WTC11 (cell line): ENCODE results near the gene MYO15B. TPM values are rescaled to one million over a fixed set of nuclear protein-coding genes. Genes with fewer than 3 reads are reported as not detected.

ENCODE experiments used
- ATAC-seq: fragments of 200-7000 bp; cut with Tn5 transposase; 2 replicates; pipeline ENCODE4 v1.10.0; 2021; ENCODE audit warnings: mild to moderate bottlenecking, moderate library complexity
- CTCF ChIA-PET: fragments of 300-600 bp; sonication (Branson Sonifier 250); formaldehyde crosslinking; loops from one replicate; lab custom pipeline; 2021; ENCODE audit warnings: antibody characterized with exemption; lab: Charles Lee
- POLR2A ChIA-PET: fragments of 350-600 bp; sonication (Branson Sonifier 250); formaldehyde crosslinking; loops from one replicate; lab custom pipeline; 2021; ENCODE audit warnings: antibody characterized with exemption; lab: Charles Lee
- DNase-seq: peaks from one replicate; pipeline ENCODE4 v3.0.0; 2021; ENCODE audit warnings: low spot score
- H3K27ac Mint-ChIP-seq: 2 replicates; pipeline ENCODE4 v1.8.0; 2021; ENCODE audit warnings: mixed read lengths
- H3K27me3 Mint-ChIP-seq: 2 replicates; pipeline ENCODE4 v1.8.0; 2021; ENCODE audit warnings: low read depth, mild to moderate bottlenecking, moderate library complexity, mixed read lengths
- H3K36me3 Mint-ChIP-seq: 2 replicates; pipeline ENCODE4 v1.8.0; 2021; ENCODE audit warnings: mixed read lengths
- H3K4me1 Mint-ChIP-seq: 2 replicates; pipeline ENCODE4 v1.8.0; 2022; ENCODE audit warnings: mixed read lengths
- H3K4me3 Mint-ChIP-seq: 2 replicates; pipeline ENCODE4 v1.8.0; 2021; ENCODE audit warnings: mild to moderate bottlenecking, moderate library complexity, mixed read lengths
- H3K9me3 Mint-ChIP-seq: 2 replicates; pipeline ENCODE4 v1.8.0; 2021; ENCODE audit warnings: mixed read lengths
- E2F1 ChIP-seq: sonication (generic); formaldehyde crosslinking; IDR thresholded peaks from 2 replicates; pipeline ENCODE4 v1.8.0; 2022; ENCODE audit warnings: mild to moderate bottlenecking, missing genetic modification reagents
- FOXK1 ChIP-seq: sonication (generic); formaldehyde crosslinking; IDR thresholded peaks from 2 replicates; pipeline ENCODE4 v1.8.0; 2022; ENCODE audit warnings: mild to moderate bottlenecking, moderate library complexity, missing genetic modification reagents
- FOXP4 ChIP-seq: sonication (generic); formaldehyde crosslinking; IDR thresholded peaks from 2 replicates; pipeline ENCODE4 v1.8.0; 2022; ENCODE audit warnings: mild to moderate bottlenecking, missing genetic modification reagents
- GRHL2 ChIP-seq: fragments of 250-450 bp; sonication (Bioruptor Pico); IDR thresholded peaks from 2 replicates; pipeline ENCODE4 v1.8.0; 2022; ENCODE audit warnings: mild to moderate bottlenecking, moderate library complexity; ENCODE audit not compliant: insufficient replicate concordance, severe bottlenecking
- IRF2 ChIP-seq: sonication (generic); formaldehyde crosslinking; IDR thresholded peaks from 2 replicates; pipeline ENCODE4 v1.8.0; 2022; ENCODE audit warnings: low read depth, missing genetic modification reagents, borderline replicate concordance
- NFATC4 ChIP-seq: fragments of 250-450 bp; sonication (Bioruptor Pico); IDR thresholded peaks from 2 replicates; pipeline ENCODE4 v1.9.0; 2021; ENCODE audit warnings: mild to moderate bottlenecking
- NFYB ChIP-seq: sonication (generic); formaldehyde crosslinking; conservative IDR thresholded peaks from 2 replicates; pipeline ENCODE4 v1.8.0; 2022; ENCODE audit warnings: low read depth, missing genetic modification reagents
- NR1H2 ChIP-seq: sonication (generic); formaldehyde crosslinking; IDR thresholded peaks from 2 replicates; pipeline ENCODE4 v1.9.0; 2021; ENCODE audit warnings: mild to moderate bottlenecking, moderate library complexity, missing genetic modification reagents
- NR2C2 ChIP-seq: sonication (generic); formaldehyde crosslinking; IDR thresholded peaks from 2 replicates; pipeline ENCODE4 v1.8.0; 2022; ENCODE audit warnings: mild to moderate bottlenecking, missing genetic modification reagents
- OVOL2 ChIP-seq: fragments of 250-450 bp; sonication (Bioruptor Pico); IDR thresholded peaks from 2 replicates; pipeline ENCODE4 v1.9.0; 2021; ENCODE audit warnings: mild to moderate bottlenecking, borderline replicate concordance
- SMAD4 ChIP-seq: sonication (generic); formaldehyde crosslinking; IDR thresholded peaks from 2 replicates; pipeline ENCODE4 v1.8.0; 2022; ENCODE audit warnings: mild to moderate bottlenecking, missing genetic modification reagents
- TEAD1 ChIP-seq: sonication (generic); formaldehyde crosslinking; IDR thresholded peaks from 2 replicates; pipeline ENCODE4 v1.8.0; 2022; ENCODE audit warnings: mild to moderate bottlenecking, missing genetic modification reagents
- ZMAT4 ChIP-seq: fragments of 250-450 bp; sonication (Bioruptor Pico); IDR thresholded peaks from 2 replicates; pipeline ENCODE4 v1.9.0; 2021; ENCODE audit warnings: mild to moderate bottlenecking
- ZNF219 ChIP-seq: sonication (generic); formaldehyde crosslinking; IDR thresholded peaks from 2 replicates; pipeline ENCODE4 v1.8.0; 2023; ENCODE audit warnings: missing genetic modification reagents, mild to moderate bottlenecking, borderline replicate concordance
- ZNF263 ChIP-seq: sonication (generic); formaldehyde crosslinking; IDR thresholded peaks from 2 replicates; pipeline ENCODE4 v1.8.1; 2022; ENCODE audit warnings: low read depth, mild to moderate bottlenecking, moderate library complexity, missing genetic modification reagents
- ZNF396 ChIP-seq: fragments of 250-450 bp; sonication (Bioruptor Pico); IDR thresholded peaks from 2 replicates; pipeline ENCODE4 v1.8.0; 2021; ENCODE audit warnings: mild to moderate bottlenecking, moderate library complexity, borderline replicate concordance
- total RNA-seq: library from RNA; stranded (reverse); gene quantifications from 3 replicates; pipeline ENCODE4 v1.2.3, GENCODE V29; 2021
- TF ChIP-seq, protein P1 (sequence below): sonication (generic); formaldehyde crosslinking; IDR thresholded peaks from 2 replicates; pipeline ENCODE4 v1.8.1; 2023; ENCODE audit warnings: mild to moderate bottlenecking, moderate library complexity, missing genetic modification reagents
- TF ChIP-seq, protein P2 (sequence below): sonication (generic); formaldehyde crosslinking; IDR thresholded peaks from 2 replicates; pipeline ENCODE4 v1.8.0; 2023; ENCODE audit warnings: missing genetic modification reagents, mild to moderate bottlenecking, borderline replicate concordance
- TF ChIP-seq, protein P3 (sequence below): sonication (generic); formaldehyde crosslinking; IDR thresholded peaks from 2 replicates; pipeline ENCODE4 v1.8.1; 2023; ENCODE audit warnings: mild to moderate bottlenecking, missing genetic modification reagents

Gene MYO15B
- total RNA-seq, 1 experiment from 2014 or later, result 35.6 TPM

DNA sequence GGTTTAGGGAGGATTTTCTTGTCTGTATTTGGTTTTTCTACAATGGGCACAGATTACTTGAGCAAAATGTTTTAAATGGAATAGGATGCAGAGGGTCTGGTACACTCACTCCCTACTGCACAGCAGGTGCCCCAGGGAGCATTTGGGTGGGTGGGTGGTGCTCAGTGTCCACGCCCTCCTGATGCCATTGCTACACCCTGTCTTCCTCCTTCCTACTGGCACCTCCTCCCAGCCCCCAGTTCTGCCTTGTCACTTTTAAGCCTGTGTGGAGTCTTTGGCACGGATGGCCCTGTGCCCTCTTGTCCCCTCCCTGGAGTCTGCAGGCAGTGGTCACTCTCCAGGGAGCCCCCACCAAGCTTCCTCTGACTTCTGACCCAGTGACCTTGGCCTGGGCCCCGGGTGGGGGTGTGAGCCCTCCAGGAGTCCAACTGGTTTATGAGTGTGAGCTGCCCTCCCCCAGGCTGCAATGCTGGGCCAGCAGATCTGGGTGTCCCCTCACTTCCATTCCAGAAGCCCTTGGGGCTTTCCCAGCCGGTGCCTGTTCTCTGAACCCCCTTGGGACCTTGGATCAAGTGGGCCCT, 46.6 kb upstream of the MYO15B start:
- Mint-ChIP-seq H3K4me1 (peaks cover 26% of the 10 kb centered on the region), H3K27ac (peak overlapping the region; percentile 88)
- CTCF ChIA-PET, result interaction anchor here (1.7 kb wide), 1 partner anchor 92 kb away, joined by 4 read pairs; no protein-coding TSS in a partner anchor

GRCh38 chr17:75542229-75542628, 45.4 kb upstream of the MYO15B start:
- Mint-ChIP-seq H3K4me1 (peaks cover 26% of the 10 kb centered on the region), H3K4me3 (no peak overlapping the region), H3K9me3 (no peaks in the 10 kb centered on the region), H3K36me3 (no peaks in the 10 kb centered on the region), H3K27me3 (no peaks in the 10 kb centered on the region), H3K27ac (peak overlapping the region; percentile 61)
- no peak for TF ChIP-seq IRF2 (CRISPR knock-in tag)
- TF ChIP-seq, protein P1, sequence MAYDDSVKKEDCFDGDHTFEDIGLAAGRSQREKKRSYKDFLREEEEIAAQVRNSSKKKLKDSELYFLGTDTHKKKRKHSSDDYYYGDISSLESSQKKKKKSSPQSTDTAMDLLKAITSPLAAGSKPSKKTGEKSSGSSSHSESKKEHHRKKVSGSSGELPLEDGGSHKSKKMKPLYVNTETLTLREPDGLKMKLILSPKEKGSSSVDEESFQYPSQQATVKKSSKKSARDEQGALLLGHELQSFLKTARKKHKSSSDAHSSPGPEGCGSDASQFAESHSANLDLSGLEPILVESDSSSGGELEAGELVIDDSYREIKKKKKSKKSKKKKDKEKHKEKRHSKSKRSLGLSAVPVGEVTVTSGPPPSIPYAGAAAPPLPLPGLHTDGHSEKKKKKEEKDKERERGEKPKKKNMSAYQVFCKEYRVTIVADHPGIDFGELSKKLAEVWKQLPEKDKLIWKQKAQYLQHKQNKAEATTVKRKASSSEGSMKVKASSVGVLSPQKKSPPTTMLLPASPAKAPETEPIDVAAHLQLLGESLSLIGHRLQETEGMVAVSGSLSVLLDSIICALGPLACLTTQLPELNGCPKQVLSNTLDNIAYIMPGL, result no peak
- no peak for TF ChIP-seq TEAD1 (CRISPR knock-in tag)
- TF ChIP-seq OVOL2 (CRISPR knock-in tag), result no peak
- TF ChIP-seq GRHL2 (CRISPR knock-in tag), result no peak
- DNase-seq, result no peak
- ATAC-seq, result no peak
- CTCF ChIA-PET, result interaction anchor here (1.7 to 1.9 kb wide), 2 partner anchors 59 to 90 kb away, joined by 4 to 9 read pairs; no protein-coding TSS in a partner anchor
- POLR2A ChIA-PET, result interaction anchor here (0.7 kb wide), 1 partner anchor 26 kb away, joined by 6 read pairs; the partner anchor contains the start of gene TSEN54

More for the DNA sequence above, 46.6 kb upstream of the MYO15B start:
- POLR2A ChIA-PET, result no interaction called here
- DNase-seq (no peak), ATAC-seq (no peak)
- H3K9me3 Mint-ChIP-seq, result no peaks in the 10 kb centered on the region
- H3K4me3 Mint-ChIP-seq, result no peak overlapping the region
- H3K27me3 Mint-ChIP-seq, result no peaks in the 10 kb centered on the region
- no peak for TF ChIP-seq NR1H2
- TF ChIP-seq NFATC4 (CRISPR knock-in tag), result no peak
- H3K36me3 Mint-ChIP-seq, result no peaks in the 10 kb centered on the region

DNA sequence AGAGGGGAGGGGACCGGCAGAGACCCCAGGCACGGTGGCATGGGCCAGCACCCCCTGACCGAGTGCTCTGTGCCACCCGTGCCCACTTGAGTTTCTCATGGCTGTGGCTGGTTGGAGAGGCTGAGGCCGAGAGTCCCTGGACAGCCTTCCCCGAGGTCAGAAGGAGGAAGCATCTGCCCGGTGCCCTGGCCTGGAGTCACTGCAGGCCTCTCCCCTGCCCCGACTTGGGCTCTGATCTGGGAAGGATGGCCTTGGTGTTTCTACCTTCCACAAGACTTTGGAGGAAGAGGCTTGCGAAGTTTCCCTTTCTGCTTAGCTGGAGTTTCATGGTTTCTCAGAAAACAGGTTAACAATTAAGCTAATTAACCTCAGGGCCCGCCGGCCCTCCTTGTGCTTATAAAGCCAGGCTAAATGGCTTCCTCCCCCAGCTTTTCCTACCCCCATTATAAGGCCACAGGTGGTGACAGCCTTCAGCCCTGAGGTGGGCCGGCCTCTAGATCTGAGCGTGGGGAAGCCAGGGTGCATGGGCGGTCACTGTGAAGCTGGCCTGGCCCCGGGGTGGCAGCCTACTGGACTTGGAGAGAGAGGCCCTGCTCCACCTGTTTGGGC, 44.8 kb upstream of the MYO15B start:
- H3K4me3 Mint-ChIP-seq, result no peak overlapping the region
- peaks cover 29% of the 10 kb centered on the region for H3K4me1 Mint-ChIP-seq
- no peak for DNase-seq
- ChIA-PET POLR2A (interaction anchor here (1.0 kb wide), 1 partner anchor 10 kb away, joined by 3 read pairs; no protein-coding TSS in a partner anchor), CTCF (interaction anchor here (0.5 to 1.9 kb wide), 5 partner anchors 8 to 361 kb away, joined by 3 to 9 read pairs (median 4); no protein-coding TSS in a partner anchor)
- no peak overlapping the region for H3K27ac Mint-ChIP-seq
- H3K27me3 Mint-ChIP-seq, result no peaks in the 10 kb centered on the region
- no peaks in the 10 kb centered on the region for H3K36me3 Mint-ChIP-seq
- H3K9me3 Mint-ChIP-seq, result no peaks in the 10 kb centered on the region
- no peak for ATAC-seq
- TF ChIP-seq E2F1 (CRISPR knock-in tag) (no peak), ZMAT4 (no peak), FOXP4 (CRISPR knock-in tag) (no peak), NFYB (CRISPR knock-in tag) (no peak), ZNF219 (no peak), SMAD4 (CRISPR knock-in tag) (no peak), FOXK1 (CRISPR knock-in tag) (no peak), ZNF263 (CRISPR knock-in tag) (no peak), ZNF396 (CRISPR knock-in tag) (no peak), NR2C2 (CRISPR knock-in tag) (no peak)
- TF ChIP-seq, protein P2, sequence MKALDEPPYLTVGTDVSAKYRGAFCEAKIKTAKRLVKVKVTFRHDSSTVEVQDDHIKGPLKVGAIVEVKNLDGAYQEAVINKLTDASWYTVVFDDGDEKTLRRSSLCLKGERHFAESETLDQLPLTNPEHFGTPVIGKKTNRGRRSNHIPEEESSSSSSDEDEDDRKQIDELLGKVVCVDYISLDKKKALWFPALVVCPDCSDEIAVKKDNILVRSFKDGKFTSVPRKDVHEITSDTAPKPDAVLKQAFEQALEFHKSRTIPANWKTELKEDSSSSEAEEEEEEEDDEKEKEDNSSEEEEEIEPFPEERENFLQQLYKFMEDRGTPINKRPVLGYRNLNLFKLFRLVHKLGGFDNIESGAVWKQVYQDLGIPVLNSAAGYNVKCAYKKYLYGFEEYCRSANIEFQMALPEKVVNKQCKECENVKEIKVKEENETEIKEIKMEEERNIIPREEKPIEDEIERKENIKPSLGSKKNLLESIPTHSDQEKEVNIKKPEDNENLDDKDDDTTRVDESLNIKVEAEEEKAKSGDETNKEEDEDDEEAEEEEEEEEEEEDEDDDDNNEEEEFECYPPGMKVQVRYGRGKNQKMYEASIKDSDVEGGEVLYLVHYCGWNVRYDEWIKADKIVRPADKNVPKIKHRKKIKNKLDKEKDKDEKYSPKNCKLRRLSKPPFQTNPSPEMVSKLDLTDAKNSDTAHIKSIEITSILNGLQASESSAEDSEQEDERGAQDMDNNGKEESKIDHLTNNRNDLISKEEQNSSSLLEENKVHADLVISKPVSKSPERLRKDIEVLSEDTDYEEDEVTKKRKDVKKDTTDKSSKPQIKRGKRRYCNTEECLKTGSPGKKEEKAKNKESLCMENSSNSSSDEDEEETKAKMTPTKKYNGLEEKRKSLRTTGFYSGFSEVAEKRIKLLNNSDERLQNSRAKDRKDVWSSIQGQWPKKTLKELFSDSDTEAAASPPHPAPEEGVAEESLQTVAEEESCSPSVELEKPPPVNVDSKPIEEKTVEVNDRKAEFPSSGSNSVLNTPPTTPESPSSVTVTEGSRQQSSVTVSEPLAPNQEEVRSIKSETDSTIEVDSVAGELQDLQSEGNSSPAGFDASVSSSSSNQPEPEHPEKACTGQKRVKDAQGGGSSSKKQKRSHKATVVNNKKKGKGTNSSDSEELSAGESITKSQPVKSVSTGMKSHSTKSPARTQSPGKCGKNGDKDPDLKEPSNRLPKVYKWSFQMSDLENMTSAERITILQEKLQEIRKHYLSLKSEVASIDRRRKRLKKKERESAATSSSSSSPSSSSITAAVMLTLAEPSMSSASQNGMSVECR (CRISPR knock-in tag), result no peak
- TF ChIP-seq, protein P3, sequence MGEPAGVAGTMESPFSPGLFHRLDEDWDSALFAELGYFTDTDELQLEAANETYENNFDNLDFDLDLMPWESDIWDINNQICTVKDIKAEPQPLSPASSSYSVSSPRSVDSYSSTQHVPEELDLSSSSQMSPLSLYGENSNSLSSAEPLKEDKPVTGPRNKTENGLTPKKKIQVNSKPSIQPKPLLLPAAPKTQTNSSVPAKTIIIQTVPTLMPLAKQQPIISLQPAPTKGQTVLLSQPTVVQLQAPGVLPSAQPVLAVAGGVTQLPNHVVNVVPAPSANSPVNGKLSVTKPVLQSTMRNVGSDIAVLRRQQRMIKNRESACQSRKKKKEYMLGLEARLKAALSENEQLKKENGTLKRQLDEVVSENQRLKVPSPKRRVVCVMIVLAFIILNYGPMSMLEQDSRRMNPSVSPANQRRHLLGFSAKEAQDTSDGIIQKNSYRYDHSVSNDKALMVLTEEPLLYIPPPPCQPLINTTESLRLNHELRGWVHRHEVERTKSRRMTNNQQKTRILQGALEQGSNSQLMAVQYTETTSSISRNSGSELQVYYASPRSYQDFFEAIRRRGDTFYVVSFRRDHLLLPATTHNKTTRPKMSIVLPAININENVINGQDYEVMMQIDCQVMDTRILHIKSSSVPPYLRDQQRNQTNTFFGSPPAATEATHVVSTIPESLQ, result no peak
